ENCODE results near the gene FTCDNL1.

Gene FTCDNL1

GRCh38 chr2:199734651-199735050, 116.3 kb downstream of the FTCDNL1 start:
- peaks cover 41% of the 10 kb centered on the region for H3K4me1 ChIP-seq (ENCODE audit: control insufficient read depth, insufficient read depth, low read length)

GRCh38 chr2:199734011-199734410, 117.0 kb downstream of the FTCDNL1 start:
- Histone ChIP-seq H3K27me3 (replicated peaks; ENCODE audit: control insufficient read depth, insufficient read depth, low read length) (no peaks in the 10 kb centered on the region), H3K9me3 (ENCODE audit: control insufficient read depth, low read length) (no peaks in the 10 kb centered on the region), H3K4me1 (ENCODE audit: control insufficient read depth, insufficient read depth, low read length) (peaks cover 35% of the 10 kb centered on the region), H3K4me3 (ENCODE audit: low read length) (no peak overlapping the region), H3K9ac (ENCODE audit: low read length) (no peak overlapping the region), H3K36me3 (ENCODE audit: control insufficient read depth, insufficient read depth, low read length, severe bottlenecking) (no peaks in the 10 kb centered on the region)
- no peak for DNase-seq (ENCODE audit: low read depth)

More at GRCh38 chr2:199734651-199735050, 116.3 kb downstream of the FTCDNL1 start:
- Histone ChIP-seq H3K36me3 (ENCODE audit: control insufficient read depth, insufficient read depth, low read length, severe bottlenecking) (no peaks in the 10 kb centered on the region), H3K9ac (ENCODE audit: low read length) (no peak overlapping the region), H3K9me3 (ENCODE audit: control insufficient read depth, low read length) (no peaks in the 10 kb centered on the region), H3K27me3 (replicated peaks; ENCODE audit: control insufficient read depth, insufficient read depth, low read length) (no peaks in the 10 kb centered on the region), H3K4me3 (ENCODE audit: low read length) (no peak overlapping the region)
- no peak for DNase-seq (ENCODE audit: low read depth)

GRCh38 chr2:199727801-199728200, 123.2 kb downstream of the FTCDNL1 start:
- Histone ChIP-seq H3K9me3 (ENCODE audit: control insufficient read depth, low read length) (no peaks in the 10 kb centered on the region), H3K9ac (ENCODE audit: low read length) (no peak overlapping the region), H3K27me3 (replicated peaks; ENCODE audit: control insufficient read depth, insufficient read depth, low read length) (peaks cover 9% of the 10 kb centered on the region), H3K36me3 (ENCODE audit: control insufficient read depth, insufficient read depth, low read length, severe bottlenecking) (no peaks in the 10 kb centered on the region), H3K4me3 (ENCODE audit: low read length) (no peak overlapping the region), H3K4me1 (ENCODE audit: control insufficient read depth, insufficient read depth, low read length) (no peaks in the 10 kb centered on the region)
- DNase-seq (ENCODE audit: low read depth): no peak

- H3K27me3 ChIP-seq (replicated peaks; ENCODE audit: control insufficient read depth, insufficient read depth, low read length): peaks cover 9% of the 10 kb centered on the region
- no peaks in the 10 kb centered on the region for H3K4me1 ChIP-seq (ENCODE audit: control insufficient read depth, insufficient read depth, low read length)
- H3K9me3 ChIP-seq (ENCODE audit: control insufficient read depth, low read length): no peaks in the 10 kb centered on the region
- no peaks in the 10 kb centered on the region for H3K36me3 ChIP-seq (ENCODE audit: control insufficient read depth, insufficient read depth, low read length, severe bottlenecking)
- H3K9ac ChIP-seq (ENCODE audit: low read length): no peak overlapping the region
- DNase-seq (ENCODE audit: low read depth): no peak
- H3K4me3 ChIP-seq (ENCODE audit: low read length): no peak overlapping the region
Measured at GRCh38 chr2:199727306-199727705, 123.7 kb downstream of the FTCDNL1 start.

GRCh38 chr2:199718074-199718473, 132.9 kb downstream of the FTCDNL1 start:
- Histone ChIP-seq H3K9ac (ENCODE audit: low read length) (no peak overlapping the region), H3K4me3 (ENCODE audit: low read length) (no peak overlapping the region), H3K9me3 (ENCODE audit: control insufficient read depth, low read length) (peaks cover 4% of the 10 kb centered on the region), H3K27me3 (replicated peaks; ENCODE audit: control insufficient read depth, insufficient read depth, low read length) (no peaks in the 10 kb centered on the region), H3K4me1 (ENCODE audit: control insufficient read depth, insufficient read depth, low read length) (no peaks in the 10 kb centered on the region), H3K36me3 (ENCODE audit: control insufficient read depth, insufficient read depth, low read length, severe bottlenecking) (no peaks in the 10 kb centered on the region)
- DNase-seq (ENCODE audit: low read depth): no peak

- H3K36me3 ChIP-seq (ENCODE audit: control insufficient read depth, insufficient read depth, low read length, severe bottlenecking): no peaks in the 10 kb centered on the region
- H3K27me3 ChIP-seq (replicated peaks; ENCODE audit: control insufficient read depth, insufficient read depth, low read length): no peaks in the 10 kb centered on the region
- no peak overlapping the region for H3K9ac ChIP-seq (ENCODE audit: low read length)
- peaks cover 4% of the 10 kb centered on the region for H3K9me3 ChIP-seq (ENCODE audit: control insufficient read depth, low read length)
- H3K4me1 ChIP-seq (ENCODE audit: control insufficient read depth, insufficient read depth, low read length): no peaks in the 10 kb centered on the region
- no peak overlapping the region for H3K4me3 ChIP-seq (ENCODE audit: low read length)
- no peak for DNase-seq (ENCODE audit: low read depth)
Measured at GRCh38 chr2:199717587-199717907, 133.4 kb downstream of the FTCDNL1 start.

GRCh38 chr2:199716807-199717586, 134.0 kb downstream of the FTCDNL1 start:
- H3K4me3 ChIP-seq (ENCODE audit: low read length): no peak overlapping the region
- no peaks in the 10 kb centered on the region for H3K4me1 ChIP-seq (ENCODE audit: control insufficient read depth, insufficient read depth, low read length)
- H3K27me3 ChIP-seq (replicated peaks; ENCODE audit: control insufficient read depth, insufficient read depth, low read length): no peaks in the 10 kb centered on the region
- peak; percentile 25 for DNase-seq (ENCODE audit: low read depth)
- no peaks in the 10 kb centered on the region for H3K36me3 ChIP-seq (ENCODE audit: control insufficient read depth, insufficient read depth, low read length, severe bottlenecking)
- H3K9ac ChIP-seq (ENCODE audit: low read length): no peak overlapping the region
- peaks cover 4% of the 10 kb centered on the region for H3K9me3 ChIP-seq (ENCODE audit: control insufficient read depth, low read length)

- Histone ChIP-seq H3K9ac (ENCODE audit: low read length) (no peak overlapping the region), H3K36me3 (ENCODE audit: control insufficient read depth, insufficient read depth, low read length, severe bottlenecking) (no peaks in the 10 kb centered on the region), H3K4me3 (ENCODE audit: low read length) (no peak overlapping the region), H3K27me3 (replicated peaks; ENCODE audit: control insufficient read depth, insufficient read depth, low read length) (no peaks in the 10 kb centered on the region), H3K4me1 (ENCODE audit: control insufficient read depth, insufficient read depth, low read length) (no peaks in the 10 kb centered on the region), H3K9me3 (ENCODE audit: control insufficient read depth, low read length) (peaks cover 11% of the 10 kb centered on the region)
- DNase-seq (ENCODE audit: low read depth): no peak
Measured at GRCh38 chr2:199713746-199714145, 137.2 kb downstream of the FTCDNL1 start.

- Histone ChIP-seq H3K36me3 (ENCODE audit: control insufficient read depth, insufficient read depth, low read length, severe bottlenecking) (no peaks in the 10 kb centered on the region), H3K9me3 (ENCODE audit: control insufficient read depth, low read length) (peaks cover 37% of the 10 kb centered on the region), H3K9ac (ENCODE audit: low read length) (no peak overlapping the region), H3K4me1 (ENCODE audit: control insufficient read depth, insufficient read depth, low read length) (no peaks in the 10 kb centered on the region), H3K4me3 (ENCODE audit: low read length) (no peak overlapping the region), H3K27me3 (replicated peaks; ENCODE audit: control insufficient read depth, insufficient read depth, low read length) (no peaks in the 10 kb centered on the region)
- peak; percentile 50 for DNase-seq (ENCODE audit: low read depth)
Measured at GRCh38 chr2:199710551-199710950, 140.4 kb downstream of the FTCDNL1 start.
